ENCODE measurements around the gene MED16. TPM values are rescaled to one million over a fixed set of nuclear protein-coding genes. Genes with fewer than 3 reads are reported as not detected.

The MED16 gene
- total RNA-seq, 1 experiment from 2014 or later, result 36.2 TPM

DNA sequence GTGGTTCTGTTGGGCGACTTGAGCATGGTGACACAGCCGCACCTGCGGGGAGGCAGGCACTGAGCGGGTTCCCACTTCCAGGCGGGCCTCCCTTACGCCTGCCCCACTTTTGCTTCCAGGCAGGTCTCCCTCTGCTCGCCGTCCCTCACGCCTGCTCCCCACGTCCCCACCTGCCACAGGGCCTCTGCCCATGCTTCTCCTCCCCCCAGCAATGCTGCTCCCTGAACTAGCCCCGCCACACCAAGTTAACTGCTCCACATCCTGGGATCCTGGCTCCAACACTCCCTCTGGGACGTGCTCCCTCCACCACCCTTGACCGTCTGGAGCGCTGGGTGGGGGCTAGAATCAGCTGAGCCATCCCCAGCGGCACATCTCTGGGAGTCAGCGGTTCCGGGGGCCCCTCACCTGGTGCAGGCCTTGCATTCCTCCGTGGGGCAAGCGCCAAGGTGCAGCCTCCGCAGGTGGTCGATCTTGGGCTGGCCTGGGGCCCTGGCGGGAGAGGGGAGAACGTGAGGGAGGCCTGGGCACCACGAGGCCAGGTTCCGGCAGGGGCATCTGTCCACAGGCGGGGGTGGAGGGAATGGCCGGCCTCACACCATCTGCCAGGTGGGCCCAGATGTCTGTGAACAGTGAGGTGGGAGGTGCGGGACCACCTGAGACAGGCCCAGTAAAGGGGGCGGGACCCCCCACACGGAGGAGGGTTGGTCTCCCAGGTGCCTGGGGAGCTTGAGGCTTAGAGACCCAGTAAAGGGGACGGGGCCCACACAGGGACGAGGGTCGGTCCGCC is 24.3 kb downstream of the MED16 start:
- no peak for DNase-seq

DNA sequence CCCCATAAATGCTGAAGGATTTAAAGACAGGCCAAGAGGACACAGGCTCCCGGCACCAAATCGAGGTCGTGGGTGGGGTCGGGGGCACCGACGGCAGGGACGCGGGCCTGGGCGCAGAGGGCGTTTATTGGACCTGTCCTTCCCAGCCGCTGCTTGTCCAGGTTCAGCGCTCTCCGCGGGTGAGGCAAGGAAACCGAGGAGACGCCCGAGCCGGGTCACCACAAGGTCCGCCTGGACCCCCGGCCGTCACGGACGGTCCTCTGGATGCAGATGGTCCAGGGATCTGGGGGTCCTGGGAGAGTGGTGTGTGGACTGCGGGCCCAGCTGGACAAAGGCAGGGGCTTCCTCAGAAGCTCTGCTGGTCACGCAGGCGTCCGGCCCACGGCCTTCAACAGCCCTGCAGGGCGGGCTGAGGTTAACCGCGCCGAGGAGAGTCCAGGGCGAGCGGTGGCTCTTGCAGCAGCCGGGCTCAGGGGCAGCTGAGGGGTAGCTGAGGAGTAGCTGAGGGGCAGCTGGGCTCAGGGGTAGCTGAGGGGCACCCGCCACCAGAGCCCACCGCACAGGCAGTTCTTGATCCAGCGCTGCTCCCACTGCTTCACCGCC is 25.0 kb downstream of the MED16 start:
- no peak for DNase-seq
- H3K4me3 ChIP-seq (ENCODE audit: insufficient read depth, low read depth, low read length), result no peak overlapping the region
- peaks cover 6% of the 10 kb centered on the region; the same call in 1 of the 2 replicates for H3K27me3 ChIP-seq (ENCODE audit: control insufficient read depth, insufficient read depth, low read length)
- H3K36me3 ChIP-seq (replicated peaks; ENCODE audit: control insufficient read depth, insufficient read depth, low read length), result no peaks in the 10 kb centered on the region

More for the DNA sequence above, 24.3 kb downstream of the MED16 start:
- Histone ChIP-seq H3K4me3 (ENCODE audit: insufficient read depth, low read depth, low read length) (no peak overlapping the region), H3K27me3 (ENCODE audit: control insufficient read depth, insufficient read depth, low read length) (peaks cover 2% of the 10 kb centered on the region; the same call in 1 of the 2 replicates), H3K36me3 (replicated peaks; ENCODE audit: control insufficient read depth, insufficient read depth, low read length) (no peaks in the 10 kb centered on the region; the same call in 1 of the 2 replicates)

DNA sequence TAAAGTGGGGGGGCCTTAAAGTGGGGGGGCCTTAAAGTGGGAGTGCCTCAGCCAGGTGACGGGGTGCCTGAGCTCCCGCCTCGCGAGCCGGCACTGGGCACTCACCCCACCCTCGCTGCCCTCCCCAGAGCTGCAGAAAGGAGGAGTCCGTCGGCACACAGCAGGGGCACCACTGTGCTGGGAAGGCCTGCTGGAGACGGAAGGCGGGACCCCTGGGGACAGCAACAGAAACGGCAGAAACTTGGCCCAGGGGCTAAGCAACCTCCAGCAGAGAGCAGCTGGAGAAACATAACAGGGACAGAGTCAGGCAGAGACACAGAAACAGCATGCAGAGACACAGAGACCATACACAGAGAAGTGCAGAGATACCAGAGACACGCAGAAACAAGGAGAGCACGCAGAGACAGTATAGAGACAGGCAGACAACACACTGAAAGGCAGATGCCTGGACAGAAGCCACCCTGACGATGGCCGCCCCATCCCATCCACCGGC is 25.6 kb downstream of the MED16 start:
- peak; percentile 77 for DNase-seq
- H3K4me3 ChIP-seq (ENCODE audit: insufficient read depth, low read depth, low read length), result no peak overlapping the region

DNA sequence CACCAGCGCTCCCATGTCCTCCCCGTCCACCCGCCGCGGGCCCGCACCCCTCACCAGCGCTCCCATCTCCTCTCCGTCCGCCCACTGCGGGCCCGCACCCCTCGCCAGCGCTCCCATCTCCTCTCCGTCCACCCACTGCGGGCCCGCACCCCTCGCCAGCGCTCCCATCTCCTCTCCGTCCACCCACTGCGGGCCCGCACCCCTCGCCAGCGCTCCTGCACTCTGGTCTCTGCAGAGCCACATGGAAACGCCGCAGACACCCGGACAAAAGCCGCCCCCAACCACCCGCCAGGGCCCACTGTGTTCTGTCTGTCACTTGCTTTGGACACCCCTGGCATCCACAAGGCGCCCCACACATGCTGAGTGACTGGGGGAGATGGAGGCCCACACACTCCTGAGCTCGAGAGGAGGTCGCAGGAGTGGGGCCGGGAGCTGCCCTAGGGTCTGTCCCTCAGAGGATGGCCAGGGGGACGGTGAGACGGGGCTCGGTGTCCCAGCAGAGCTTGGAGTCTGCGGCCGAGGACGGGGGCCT is 26.2 kb downstream of the MED16 start:
- Histone ChIP-seq H3K27me3 (ENCODE audit: control insufficient read depth, insufficient read depth, low read length) (peaks cover 6% of the 10 kb centered on the region; the same call in 1 of the 2 replicates), H3K36me3 (replicated peaks; ENCODE audit: control insufficient read depth, insufficient read depth, low read length) (no peaks in the 10 kb centered on the region), H3K4me3 (ENCODE audit: insufficient read depth, low read depth, low read length) (no peak overlapping the region; the same call in 1 of the 2 replicates)
- peak; percentile 74 for DNase-seq

More for the DNA sequence above, 25.6 kb downstream of the MED16 start:
- no peaks in the 10 kb centered on the region for H3K36me3 ChIP-seq (replicated peaks; ENCODE audit: control insufficient read depth, insufficient read depth, low read length)
- peaks cover 6% of the 10 kb centered on the region; the same call in 1 of the 2 replicates for H3K27me3 ChIP-seq (ENCODE audit: control insufficient read depth, insufficient read depth, low read length)

DNA sequence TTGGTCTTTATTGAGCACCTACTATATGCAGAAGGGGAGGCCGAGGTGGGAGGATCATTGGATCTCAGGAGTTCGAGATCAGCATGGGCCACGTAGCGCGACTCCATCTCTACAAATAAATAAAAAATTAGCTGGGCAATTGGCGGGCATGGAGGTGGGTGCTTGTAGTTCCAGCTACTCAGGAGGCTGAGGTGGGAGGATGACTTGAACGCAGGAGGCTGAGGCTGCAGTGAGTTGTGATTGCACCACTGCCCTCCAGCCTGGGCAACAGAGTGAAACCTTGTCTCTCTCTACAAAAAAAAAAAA is 29.7 kb downstream of the MED16 start:
- H3K27me3 ChIP-seq (ENCODE audit: control insufficient read depth, insufficient read depth, low read length), result peaks cover 28% of the 10 kb centered on the region

DNA sequence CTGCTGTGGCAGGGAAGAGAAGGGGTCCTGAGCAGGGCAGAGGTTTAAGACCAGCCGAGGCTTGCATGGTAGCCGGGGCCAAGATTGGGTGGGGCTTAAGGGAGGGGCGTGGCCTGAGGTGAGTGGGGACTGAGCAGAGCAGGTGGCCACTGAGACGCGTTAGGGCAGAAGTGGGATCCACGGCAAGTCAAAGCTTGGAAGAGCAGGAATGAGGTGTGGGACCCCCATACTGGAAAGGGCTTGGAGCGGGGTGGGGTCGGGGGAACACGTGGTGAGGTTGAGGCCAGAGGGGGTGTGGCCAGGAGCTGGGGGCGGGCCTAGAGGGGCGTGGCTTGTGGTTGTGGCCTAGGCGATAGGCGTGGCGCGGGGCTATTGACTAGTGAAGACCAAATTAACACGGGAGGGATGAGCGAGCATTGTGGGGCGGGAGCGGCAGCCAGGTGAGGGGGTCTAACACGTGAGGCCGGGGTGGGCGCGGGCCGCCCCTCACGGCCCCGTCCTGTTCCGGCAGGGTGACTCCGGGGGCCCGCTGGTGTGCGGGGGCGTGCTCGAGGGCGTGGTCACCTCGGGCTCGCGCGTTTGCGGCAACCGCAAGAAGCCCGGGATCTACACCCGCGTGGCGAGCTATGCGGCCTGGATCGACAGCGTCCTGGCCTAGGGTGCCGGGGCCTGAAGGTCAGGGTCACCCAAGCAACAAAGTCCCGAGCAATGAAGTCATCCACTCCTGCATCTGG is 30.2 kb downstream of the MED16 start:
- H3K4me3 ChIP-seq (ENCODE audit: insufficient read depth, low read depth, low read length), result peak overlapping the region; percentile 50
- H3K36me3 ChIP-seq (replicated peaks; ENCODE audit: control insufficient read depth, insufficient read depth, low read length), result no peaks in the 10 kb centered on the region
- DNase-seq, result peak; percentile 96
- peaks cover 28% of the 10 kb centered on the region for H3K27me3 ChIP-seq (ENCODE audit: control insufficient read depth, insufficient read depth, low read length)

More for the DNA sequence above, 29.7 kb downstream of the MED16 start:
- no peak for DNase-seq
- Histone ChIP-seq H3K36me3 (replicated peaks; ENCODE audit: control insufficient read depth, insufficient read depth, low read length) (no peaks in the 10 kb centered on the region), H3K4me3 (ENCODE audit: insufficient read depth, low read depth, low read length) (peak overlapping the region; percentile 50; the same call in 1 of the 2 replicates)

DNA sequence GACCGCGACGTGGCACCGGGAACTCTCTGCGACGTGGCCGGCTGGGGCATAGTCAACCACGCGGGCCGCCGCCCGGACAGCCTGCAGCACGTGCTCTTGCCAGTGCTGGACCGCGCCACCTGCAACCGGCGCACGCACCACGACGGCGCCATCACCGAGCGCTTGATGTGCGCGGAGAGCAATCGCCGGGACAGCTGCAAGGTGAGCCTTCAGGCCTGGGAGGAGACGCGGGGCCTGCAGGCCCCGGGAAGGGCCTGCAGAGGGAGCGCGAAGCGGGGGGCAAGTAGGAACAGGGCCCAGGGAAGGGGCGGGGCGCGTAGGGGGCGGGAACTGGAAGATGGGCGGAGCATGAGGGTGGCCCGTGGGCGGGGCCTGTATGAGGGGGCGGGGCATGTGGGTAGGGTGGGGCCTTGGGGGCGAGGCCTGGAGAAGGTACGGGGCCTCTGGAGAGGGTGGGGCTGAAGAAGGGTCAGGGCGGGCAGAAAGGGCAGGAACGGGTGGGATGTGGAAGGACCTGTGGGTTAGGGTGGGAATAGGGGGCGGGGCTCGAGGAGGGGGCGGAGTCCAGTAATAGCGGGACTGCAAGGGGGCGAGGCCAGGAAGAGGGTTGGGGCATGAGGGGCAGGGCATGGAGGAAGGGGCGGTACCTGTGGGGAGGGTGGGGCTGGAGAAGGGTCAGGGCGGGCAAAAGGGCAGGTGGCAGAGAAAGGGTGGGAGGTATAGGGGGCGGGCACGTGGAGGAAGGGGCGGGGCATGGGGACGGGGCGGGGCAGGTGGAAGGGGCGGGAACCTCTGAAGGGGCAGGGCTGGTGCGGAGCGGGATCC is 31.0 kb downstream of the MED16 start:
- DNase-seq, result peak; percentile 98
- peak overlapping the region; percentile 50 for H3K4me3 ChIP-seq (ENCODE audit: insufficient read depth, low read depth, low read length)
- peaks cover 28% of the 10 kb centered on the region for H3K27me3 ChIP-seq (ENCODE audit: control insufficient read depth, insufficient read depth, low read length)
- H3K36me3 ChIP-seq (replicated peaks; ENCODE audit: control insufficient read depth, insufficient read depth, low read length), result no peaks in the 10 kb centered on the region

DNA sequence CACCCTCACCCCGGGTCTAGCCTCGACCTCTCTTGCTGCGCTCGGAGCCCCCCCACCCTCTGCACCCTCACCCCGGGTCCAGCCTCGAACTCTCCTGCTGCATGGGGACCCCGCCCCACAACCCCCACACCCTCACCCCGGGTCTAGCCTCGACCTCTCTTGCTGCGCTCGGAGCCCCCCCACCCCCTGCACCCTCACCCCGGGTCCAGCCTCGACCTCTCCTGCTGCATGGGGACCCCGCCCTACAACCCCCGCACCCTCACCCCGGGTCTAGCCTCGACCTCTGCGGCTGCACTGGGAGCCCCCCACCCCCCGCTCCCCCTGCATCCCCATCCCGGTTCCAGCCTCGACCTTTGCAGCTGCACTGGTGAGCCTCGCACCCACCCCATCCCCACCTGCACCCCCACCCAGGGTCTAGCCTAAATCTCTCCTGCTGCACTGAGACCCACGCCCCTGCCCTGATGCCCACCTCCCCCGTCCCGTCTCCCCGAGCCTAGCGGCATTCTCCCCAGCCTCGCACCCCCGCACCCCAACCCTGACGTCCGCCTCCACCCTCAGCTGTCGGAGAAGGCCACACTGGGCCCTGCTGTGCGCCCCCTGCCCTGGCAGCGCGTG is 31.7 kb downstream of the MED16 start:
- DNase-seq, result peak; percentile 63
- peak overlapping the region; percentile 32 for H3K4me3 ChIP-seq (ENCODE audit: insufficient read depth, low read depth, low read length)
- no peaks in the 10 kb centered on the region for H3K36me3 ChIP-seq (replicated peaks; ENCODE audit: control insufficient read depth, insufficient read depth, low read length)
- H3K27me3 ChIP-seq (ENCODE audit: control insufficient read depth, insufficient read depth, low read length), result peaks cover 28% of the 10 kb centered on the region

DNA sequence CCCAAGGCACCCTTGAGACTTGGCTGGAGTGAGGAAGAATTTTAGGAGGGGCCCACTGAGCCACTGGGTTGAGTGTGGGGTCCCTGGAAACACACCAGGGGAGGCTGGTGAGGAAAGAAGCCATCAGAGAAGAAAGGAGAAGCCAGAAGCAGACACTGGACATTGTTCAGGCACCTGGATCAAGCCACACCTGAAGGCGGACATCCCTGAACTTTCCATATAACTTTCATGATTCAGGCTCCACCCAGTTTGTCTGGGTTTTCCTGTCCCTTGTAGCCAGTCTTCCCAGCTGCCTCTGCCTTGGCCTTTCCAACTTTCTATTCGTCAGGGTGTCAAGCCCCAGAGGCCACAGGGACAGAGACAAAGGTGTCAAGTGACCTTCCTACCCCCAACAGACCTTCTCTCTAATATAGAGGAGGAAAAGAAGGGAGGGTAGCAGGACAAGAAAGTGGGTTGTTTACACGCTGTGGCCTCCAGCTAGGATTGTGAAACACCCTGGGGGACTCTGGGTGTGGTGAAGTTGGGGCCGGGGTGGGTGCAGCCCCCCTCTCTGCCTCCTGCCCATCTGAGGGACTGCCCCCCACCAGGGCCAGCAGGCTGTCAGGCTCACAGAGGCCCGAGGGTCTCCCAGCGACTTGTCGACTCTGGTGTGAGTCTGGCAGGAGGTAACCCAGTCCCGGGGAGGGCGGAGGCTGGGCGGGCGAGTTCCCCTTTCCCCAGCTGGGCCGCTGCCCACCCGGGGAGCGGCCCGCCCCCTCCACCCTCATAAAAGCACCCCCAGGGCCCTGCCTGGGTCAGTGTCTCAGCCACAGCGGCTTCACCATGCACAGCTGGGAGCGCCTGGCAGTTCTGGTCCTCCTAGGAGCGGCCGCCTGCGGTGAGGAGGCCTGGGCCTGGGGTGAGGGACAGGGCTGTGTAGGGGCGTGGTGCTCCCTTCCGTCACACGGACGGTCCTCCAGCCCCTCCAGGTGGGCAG is 33.8 kb downstream of the MED16 start, which contains the start of gene CFD:
TSS of gene CFD (plus strand) at position 797 of the 976 bp plus-strand sequence. CDS start at position 823, 26 bp downstream.
- H3K4me3 ChIP-seq (ENCODE audit: insufficient read depth, low read depth, low read length), result peak within 1 kb of the TSS; percentile 52

DNA sequence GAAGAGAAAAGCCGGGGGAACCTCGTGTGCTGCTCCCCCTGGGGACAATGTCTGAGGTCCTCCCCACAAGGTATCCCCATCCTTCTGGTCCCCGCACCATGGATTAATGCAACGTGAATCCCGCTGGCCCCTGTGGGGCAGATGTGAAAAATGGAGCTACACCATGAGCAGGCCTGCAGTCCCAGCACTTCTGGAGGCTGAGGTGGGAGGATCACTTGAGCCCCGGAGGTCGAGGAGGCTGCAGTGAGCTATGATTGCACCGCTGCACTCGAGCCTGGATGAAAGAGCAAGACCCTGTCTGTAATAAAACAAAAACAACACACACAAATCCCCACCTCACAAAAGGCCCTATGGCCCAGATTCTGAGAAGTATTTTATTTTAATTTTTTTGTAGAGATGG is 34.7 kb downstream of the MED16 start:
- Histone ChIP-seq H3K4me3 (ENCODE audit: insufficient read depth, low read depth, low read length) (no peak overlapping the region), H3K27me3 (ENCODE audit: control insufficient read depth, insufficient read depth, low read length) (peaks cover 25% of the 10 kb centered on the region), H3K36me3 (replicated peaks; ENCODE audit: control insufficient read depth, insufficient read depth, low read length) (no peaks in the 10 kb centered on the region)
- no peak for DNase-seq

More for the DNA sequence above, 33.8 kb downstream of the MED16 start, which contains the start of gene CFD:
- peak; percentile 58 for DNase-seq
- Histone ChIP-seq H3K36me3 (replicated peaks; ENCODE audit: control insufficient read depth, insufficient read depth, low read length) (no peaks in the 10 kb centered on the region), H3K27me3 (ENCODE audit: control insufficient read depth, insufficient read depth, low read length) (peaks cover 28% of the 10 kb centered on the region)

DNA sequence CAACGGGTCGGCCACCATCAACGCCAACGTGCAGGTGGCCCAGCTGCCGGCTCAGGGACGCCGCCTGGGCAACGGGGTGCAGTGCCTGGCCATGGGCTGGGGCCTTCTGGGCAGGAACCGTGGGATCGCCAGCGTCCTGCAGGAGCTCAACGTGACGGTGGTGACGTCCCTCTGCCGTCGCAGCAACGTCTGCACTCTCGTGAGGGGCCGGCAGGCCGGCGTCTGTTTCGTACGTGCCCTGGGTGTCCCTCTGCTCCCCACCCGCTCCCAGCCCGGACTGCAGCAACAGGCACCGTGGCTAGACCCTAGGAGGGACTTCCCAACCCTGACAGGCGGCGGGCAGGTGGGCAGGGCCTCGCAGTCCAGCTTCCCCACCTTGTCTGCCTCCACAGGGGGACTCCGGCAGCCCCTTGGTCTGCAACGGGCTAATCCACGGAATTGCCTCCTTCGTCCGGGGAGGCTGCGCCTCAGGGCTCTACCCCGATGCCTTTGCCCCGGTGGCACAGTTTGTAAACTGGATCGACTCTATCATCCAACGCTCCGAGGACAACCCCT is 37.3 kb downstream of the MED16 start:
- H3K27me3 ChIP-seq (ENCODE audit: control insufficient read depth, insufficient read depth, low read length), result peaks cover 15% of the 10 kb centered on the region
- H3K36me3 ChIP-seq (replicated peaks; ENCODE audit: control insufficient read depth, insufficient read depth, low read length), result no peaks in the 10 kb centered on the region
- no peak overlapping the region for H3K4me3 ChIP-seq (ENCODE audit: insufficient read depth, low read depth, low read length)
- DNase-seq, result no peak

DNA sequence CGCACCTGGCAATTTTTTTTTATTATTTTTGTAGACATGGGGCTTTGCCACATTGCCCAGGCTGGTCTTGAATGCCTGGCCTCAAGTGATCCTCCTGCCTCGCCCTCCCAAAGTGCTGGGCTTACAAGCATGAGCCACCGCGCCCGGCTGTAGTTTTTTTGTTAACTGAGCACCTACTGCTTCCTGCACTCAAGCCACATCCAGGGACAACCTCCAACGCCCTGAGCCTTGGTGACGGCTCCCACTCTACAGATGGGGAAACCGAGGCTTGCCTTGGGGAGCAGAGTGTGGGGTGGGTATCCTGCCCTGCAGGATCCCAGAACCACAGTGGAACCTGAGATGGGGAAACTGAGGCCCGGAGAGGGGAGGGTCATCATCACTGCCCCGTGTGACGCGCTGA is 37.8 kb downstream of the MED16 start:
- DNase-seq, result no peak
- H3K27me3 ChIP-seq (ENCODE audit: control insufficient read depth, insufficient read depth, low read length), result peaks cover 10% of the 10 kb centered on the region
- no peaks in the 10 kb centered on the region for H3K36me3 ChIP-seq (replicated peaks; ENCODE audit: control insufficient read depth, insufficient read depth, low read length)
- no peak overlapping the region for H3K4me3 ChIP-seq (ENCODE audit: insufficient read depth, low read depth, low read length)

All from H7 (cell line).